GM12878 (cell line): ENCODE results near the gene ENAH. TPM values are rescaled to one million over a fixed set of nuclear protein-coding genes. Genes with fewer than 3 reads are reported as not detected.

Experiments used
- ATAC-seq: fragments of 200-7000 bp; cut with Tn5 transposase; 3 replicates; pipeline ENCODE4 v1.9.1; 2020; ENCODE audit warnings: mild to moderate bottlenecking, moderate library complexity
- BruUV-seq: library from RNA; stranded (reverse); fragments of 400-500 nt; replicated peaks from 2 replicates; lab custom pipeline; 2021; lab: Mats Ljungman, UMichigan
- CTCF ChIA-PET: fragments of 300-600 bp; sonication (Branson Sonifier 250); formaldehyde crosslinking; extraction: SDS; loops from one replicate; lab custom pipeline; 2021; ENCODE audit warnings: inconsistent platforms; lab: Yijun Ruan, JAX
- POLR2A ChIA-PET: fragments of 350-600 bp; formaldehyde crosslinking; extraction: SDS; loops from one replicate; lab custom pipeline; 2021; ENCODE audit warnings: inconsistent platforms; lab: Charles Lee
- RAD21 ChIA-PET: fragments of 300-600 bp; sonication (Branson Sonifier 250); formaldehyde crosslinking; loops from one replicate; lab custom pipeline; 2023; ENCODE audit warnings: antibody characterized with exemption; ENCODE audit not compliant: unreplicated experiment; lab: Charles Lee
- SMC1A ChIA-PET: fragments of 300-600 bp; sonication (Branson Sonifier 250); formaldehyde crosslinking; loops from one replicate; lab custom pipeline; 2023; ENCODE audit not compliant: unreplicated experiment, uncharacterized antibody; lab: Charles Lee
- DNase-seq: peaks from one replicate; pipeline ENCODE4 v3.0.0-alpha.2; 2011; ENCODE audit warnings: low read depth, low spot score
- FAIRE-seq: peaks from 3 replicates; lab custom pipeline; 2011; peaks lifted over from hg19 to GRCh38; lab: Jason Lieb, UNC
- H2AFZ ChIP-seq: 2 replicates; pipeline ENCODE4 v1.6.0; 2011; ENCODE audit warnings: low read depth, low read length, control low read depth; ENCODE audit not compliant: control insufficient read depth
- H3K27ac ChIP-seq: 2 replicates; pipeline ENCODE4 v1.5.1; 2011; ENCODE audit warnings: control low read depth; ENCODE audit not compliant: control insufficient read depth, insufficient read depth
- H3K27me3 ChIP-seq, 2 experiments: replicated peaks in 1 of 2; 2 replicates each; pipeline versions ENCODE4 v1.6.0 to v1.6.1; 2011; ENCODE audit warnings: low read length in 1 of 2; ENCODE audit not compliant: control insufficient read depth in 2 of 2, insufficient read depth in 2 of 2
- H3K36me3 ChIP-seq, 2 experiments: 2 replicates each; pipeline ENCODE4 v1.5.1; 2011; ENCODE audit warnings: low read length in 1 of 2; ENCODE audit not compliant: control insufficient read depth in 2 of 2, insufficient read depth in 2 of 2
- H3K4me1 ChIP-seq: 2 replicates; pipeline ENCODE4 v1.6.1; 2011; ENCODE audit warnings: mild to moderate bottlenecking, low read length, moderate library complexity, mixed read lengths; ENCODE audit not compliant: control insufficient read depth, insufficient read depth
- H3K4me2 ChIP-seq: 2 replicates; pipeline ENCODE4 v1.6.0; 2011; ENCODE audit warnings: control low read depth; ENCODE audit not compliant: control insufficient read depth, insufficient read depth
- H3K4me3 ChIP-seq: fragments of 200-600 bp; sonication (generic); 2 replicates; pipeline ENCODE4 v1.5.1; 2016
- H3K79me2 ChIP-seq: 2 replicates; pipeline ENCODE4 v1.6.0; 2011; ENCODE audit warnings: low read length; ENCODE audit not compliant: control insufficient read depth, insufficient read depth
- H3K9ac ChIP-seq: 2 replicates; pipeline ENCODE4 v1.8.0; 2011; ENCODE audit warnings: low read length, control low read depth, mixed read lengths; ENCODE audit not compliant: control insufficient read depth, insufficient read depth
- H3K9me3 ChIP-seq: replicated peaks from 3 replicates; pipeline ENCODE4 v1.5.1; 2011; ENCODE audit warnings: mild to moderate bottlenecking, low read length; ENCODE audit not compliant: control insufficient read depth, insufficient read depth
- H4K20me1 ChIP-seq: 2 replicates; pipeline ENCODE4 v1.6.0; 2011; ENCODE audit not compliant: control insufficient read depth, insufficient read depth
- BRCA1 ChIP-seq: IDR thresholded peaks from 2 replicates; pipeline ENCODE4 v1.6.1; 2011; ENCODE audit warnings: low read depth, low read length, improper control_type of control experiment
- CBX3 ChIP-seq: fragments of 200-600 bp; sonication (generic); IDR thresholded peaks from 2 replicates; pipeline ENCODE4 v1.6.1; 2016; ENCODE audit warnings: low read depth, borderline replicate concordance
- CREM ChIP-seq: IDR thresholded peaks from 2 replicates; pipeline ENCODE4 v1.6.1; 2014; ENCODE audit warnings: antibody characterized with exemption, low read depth
- FOXK2 ChIP-seq: fragments of 450-650 bp; IDR thresholded peaks from 2 replicates; pipeline ENCODE4 v1.6.1; 2017; ENCODE audit warnings: mild to moderate bottlenecking, moderate library complexity
- GABPA ChIP-seq: IDR thresholded peaks from 2 replicates; pipeline ENCODE4 v1.6.1; 2014; ENCODE audit warnings: antibody characterized with exemption, low read depth, mild to moderate bottlenecking, inconsistent platforms
- IRF5 ChIP-seq: fragments of 450-650 bp; IDR thresholded peaks from 2 replicates; pipeline ENCODE4 v1.6.1; 2017; ENCODE audit warnings: borderline replicate concordance
- JUNB ChIP-seq: IDR thresholded peaks from 2 replicates; pipeline ENCODE4 v1.6.1; 2016; ENCODE audit warnings: antibody characterized with exemption, mild to moderate bottlenecking
- MTA3 ChIP-seq: IDR thresholded peaks from 2 replicates; pipeline ENCODE4 v1.6.1; 2012; ENCODE audit warnings: low read length, inconsistent platforms, borderline replicate concordance
- PAX8 ChIP-seq: fragments of 450-650 bp; IDR thresholded peaks from 2 replicates; pipeline ENCODE4 v1.6.1; 2017; ENCODE audit warnings: mild to moderate bottlenecking, moderate library complexity
- POU2F2 ChIP-seq: IDR thresholded peaks from 3 replicates; pipeline ENCODE4 v1.6.1; 2011; ENCODE audit warnings: low read depth, mild to moderate bottlenecking, low read length, borderline replicate concordance
- SMC3 ChIP-seq: IDR thresholded peaks from 2 replicates; pipeline ENCODE4 v1.6.1; 2011; ENCODE audit warnings: low read length, improper control_type of control experiment, borderline replicate concordance
- SPI1 ChIP-seq: IDR thresholded peaks from 2 replicates; pipeline ENCODE4 v1.6.1; 2011; ENCODE audit warnings: low read depth, mild to moderate bottlenecking, low read length, moderate library complexity, borderline replicate concordance; ENCODE audit not compliant: insufficient read depth
- ZBTB4 ChIP-seq: fragments of 450-650 bp; formaldehyde crosslinking; IDR thresholded peaks from 2 replicates; pipeline ENCODE4 v1.4.0; 2022; ENCODE audit warnings: mild to moderate bottlenecking, moderate library complexity
- ZNF274 ChIP-seq: IDR thresholded peaks from one replicate; pipeline ENCODE4 v1.8.0; 2011; ENCODE audit not compliant: insufficient read length, insufficient read depth
- WGBS: methylation state at CpG from one replicate; pipeline ENCODE4 v1.1.6; 2016; ENCODE audit warnings: low lambda C conversion rate; ENCODE audit not compliant: insufficient replicate concordance, insufficient coverage; ENCODE audit errors: missing lambda C conversion rate; 5-methylcytosine and 5-hydroxymethylcytosine counted together
- in situ Hi-C: fragments of 300-500 bp; cut with MboI; formaldehyde crosslinking; loops from 9 replicates; pipeline ENCODE4 v1.14.3; 2018; ENCODE audit warnings: mixed read lengths
- intact Hi-C: fragments of 100-400 bp; cut with micrococcal nuclease; formaldehyde crosslinking; loops from one replicate; pipeline ENCODE4 v1.14.2; 2022; ENCODE audit not compliant: unreplicated experiment
- polyA plus RNA-seq, 11 experiments: library from polyadenylated mRNA; depleted of rRNA in 4 of 11; unstranded in 6 of 11; stranded (reverse) in 5 of 11; fragments of >200 nt; fragmentation: Nextera tagmentation in 4 of 11; fragmentation: Illumina TruSeq in 1 of 11; extraction: Ambion mirVana in 4 of 11; extraction: Trizol in 1 of 11; gene quantifications; 1 replicate in 1 of 11; 2 replicates in 10 of 11; pipeline versions ENCODE4 v1.2.1 to v1.2.3, GENCODE V29; 2011 to 2016; ENCODE audit warnings: inconsistent platforms in 2 of 11, missing spikeins in 2 of 11, low read depth in 1 of 11
- total RNA-seq, 4 experiments: library from RNA; depleted of rRNA in 3 of 4; stranded (reverse); fragments of >200 nt in 3 of 4; fragmentation: Illumina TruSeq in 1 of 4; extraction: Trizol in 1 of 4; gene quantifications; 2 replicates each; pipeline versions ENCODE4 v1.2.1 to v1.2.3, GENCODE V29; 2013 to 2021
- TF ChIP-seq, protein P1 (sequence below): fragments of 450-650 bp; formaldehyde crosslinking; IDR thresholded peaks from 2 replicates; pipeline ENCODE4 v1.4.0; 2020; ENCODE audit warnings: mild to moderate bottlenecking, moderate library complexity

The ENAH gene
- total and polyA plus RNA-seq, 10 of the 15 experiments (the other 5 are each of a cell fraction or from before 2014, with no cell fraction given) = under 0.01 to 0.62 (median 0.06) TPM; not detected in 5

GRCh38 chr1:225685476-225686176 lies 32.7 kb upstream of the ENAH start:
- no peak overlapping the region for H3K9ac ChIP-seq
- H4K20me1 ChIP-seq = no peaks in the 10 kb centered on the region
- DNase-seq (no peak), ATAC-seq (no peak), FAIRE-seq (no peak)
- POLR2A ChIA-PET = no interaction called here
- no peak overlapping the region for H3K27ac ChIP-seq
- no peaks in the 10 kb centered on the region for H3K4me1 ChIP-seq
- no peaks in the 10 kb centered on the region for H3K9me3 ChIP-seq
- no TSS peak for BruUV-seq
- intact Hi-C loops = no loop called here
- in situ Hi-C loops = no loop called here
- SMC1A ChIA-PET = no interaction called here
- H3K79me2 ChIP-seq = no peaks in the 10 kb centered on the region
- H3K36me3 ChIP-seq = no peaks in the 10 kb centered on the region
- RAD21 ChIA-PET = no interaction called here
- 55% methylated on average over 1 of the region's 1 CpG for WGBS
- no peak overlapping the region for H2AFZ ChIP-seq
- no peak overlapping the region for H3K4me3 ChIP-seq
- H3K4me2 ChIP-seq = no peak overlapping the region
- H3K27me3 ChIP-seq = peaks cover 0 to under 1% of the 10 kb centered on the region in 2 experiments; a peak in 1 of 4 replicates
- CTCF ChIA-PET = interaction anchor here (0.6 kb wide), 1 partner anchor 83 kb away, joined by 3 read pairs; no protein-coding TSS in a partner anchor
- TF ChIP-seq ZBTB4 = no peak
- no peak for TF ChIP-seq SMC3
- no peak for TF ChIP-seq POU2F2
- no peak for TF ChIP-seq ZNF274
- no peak for TF ChIP-seq BRCA1
- no peak for TF ChIP-seq IRF5
- no peak for TF ChIP-seq CBX3
- TF ChIP-seq SPI1 = no peak
- TF ChIP-seq, protein P1, sequence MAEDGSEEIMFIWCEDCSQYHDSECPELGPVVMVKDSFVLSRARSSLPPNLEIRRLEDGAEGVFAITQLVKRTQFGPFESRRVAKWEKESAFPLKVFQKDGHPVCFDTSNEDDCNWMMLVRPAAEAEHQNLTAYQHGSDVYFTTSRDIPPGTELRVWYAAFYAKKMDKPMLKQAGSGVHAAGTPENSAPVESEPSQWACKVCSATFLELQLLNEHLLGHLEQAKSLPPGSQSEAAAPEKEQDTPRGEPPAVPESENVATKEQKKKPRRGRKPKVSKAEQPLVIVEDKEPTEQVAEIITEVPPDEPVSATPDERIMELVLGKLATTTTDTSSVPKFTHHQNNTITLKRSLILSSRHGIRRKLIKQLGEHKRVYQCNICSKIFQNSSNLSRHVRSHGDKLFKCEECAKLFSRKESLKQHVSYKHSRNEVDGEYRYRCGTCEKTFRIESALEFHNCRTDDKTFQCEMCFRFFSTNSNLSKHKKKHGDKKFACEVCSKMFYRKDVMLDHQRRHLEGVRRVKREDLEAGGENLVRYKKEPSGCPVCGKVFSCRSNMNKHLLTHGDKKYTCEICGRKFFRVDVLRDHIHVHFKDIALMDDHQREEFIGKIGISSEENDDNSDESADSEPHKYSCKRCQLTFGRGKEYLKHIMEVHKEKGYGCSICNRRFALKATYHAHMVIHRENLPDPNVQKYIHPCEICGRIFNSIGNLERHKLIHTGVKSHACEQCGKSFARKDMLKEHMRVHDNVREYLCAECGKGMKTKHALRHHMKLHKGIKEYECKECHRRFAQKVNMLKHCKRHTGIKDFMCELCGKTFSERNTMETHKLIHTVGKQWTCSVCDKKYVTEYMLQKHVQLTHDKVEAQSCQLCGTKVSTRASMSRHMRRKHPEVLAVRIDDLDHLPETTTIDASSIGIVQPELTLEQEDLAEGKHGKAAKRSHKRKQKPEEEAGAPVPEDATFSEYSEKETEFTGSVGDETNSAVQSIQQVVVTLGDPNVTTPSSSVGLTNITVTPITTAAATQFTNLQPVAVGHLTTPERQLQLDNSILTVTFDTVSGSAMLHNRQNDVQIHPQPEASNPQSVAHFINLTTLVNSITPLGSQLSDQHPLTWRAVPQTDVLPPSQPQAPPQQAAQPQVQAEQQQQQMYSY (CRISPR knock-in tag) = no peak
- TF ChIP-seq JUNB = no peak
- TF ChIP-seq PAX8 = no peak
- no peak for TF ChIP-seq CREM
- no peak for TF ChIP-seq FOXK2
- no peak for TF ChIP-seq GABPA
- no peak for TF ChIP-seq MTA3
